ENCODE data around the gene RPS6KA2.

Gene RPS6KA2

DNA sequence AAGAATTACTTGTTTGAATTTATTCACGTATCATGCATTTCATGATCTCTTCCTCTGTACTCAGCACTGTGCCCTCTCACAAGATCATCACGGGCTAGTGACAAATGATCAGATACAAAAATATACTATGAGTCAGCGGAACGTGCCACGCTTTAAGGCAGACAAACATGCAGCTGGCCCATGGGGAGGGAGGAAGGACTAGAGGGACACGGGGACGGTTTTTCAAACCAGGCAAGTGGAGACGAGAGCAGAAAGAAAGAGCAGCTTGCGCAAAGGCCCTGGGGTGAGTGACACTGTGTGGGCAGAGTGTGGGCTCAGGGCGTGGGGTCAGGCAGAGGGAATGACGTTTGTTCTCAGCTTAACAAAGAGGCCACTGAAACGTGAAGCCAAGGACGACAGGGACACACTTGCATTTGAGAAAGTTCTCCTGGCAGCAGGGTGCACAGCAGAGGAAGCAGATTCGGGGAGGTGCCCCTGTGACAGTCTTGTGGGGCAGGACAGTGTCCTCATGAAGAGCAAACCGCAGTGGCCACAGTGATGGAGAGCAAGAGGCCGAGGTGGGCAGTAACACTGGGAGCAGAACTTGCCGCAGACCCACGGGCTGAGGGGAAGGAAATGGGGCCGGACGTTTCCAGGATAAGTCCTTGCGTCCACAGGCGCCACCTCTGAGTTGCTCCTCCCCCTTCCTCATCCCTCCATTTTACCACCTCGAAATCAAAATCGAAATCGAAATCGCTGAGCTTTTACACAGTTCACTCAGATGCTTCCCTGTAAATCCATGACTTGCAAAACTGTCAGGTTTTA lies 6.9 kb upstream of the RPS6KA2 start:
- FAIRE-seq: no peak

DNA sequence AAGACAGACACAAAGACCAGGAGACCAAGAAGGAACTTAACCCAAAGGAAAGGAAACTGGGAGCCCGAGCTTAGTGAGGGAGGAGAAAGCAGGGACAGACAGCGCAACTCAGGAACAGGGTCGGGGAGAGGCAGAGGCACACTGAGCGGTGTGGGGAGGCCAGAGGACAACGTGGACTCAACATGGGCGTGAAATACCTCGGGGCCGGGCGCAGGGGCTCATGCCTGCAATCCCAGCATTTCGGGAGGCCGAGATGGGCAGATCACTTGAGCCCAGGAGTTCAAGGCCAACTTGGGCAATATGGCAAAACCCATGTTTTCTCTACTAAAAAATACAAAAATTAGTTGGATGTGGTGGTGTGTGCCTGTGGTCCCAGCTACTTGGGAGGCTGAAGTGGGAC lies 5.7 kb upstream of the RPS6KA2 start:
- FAIRE-seq: no peak

DNA sequence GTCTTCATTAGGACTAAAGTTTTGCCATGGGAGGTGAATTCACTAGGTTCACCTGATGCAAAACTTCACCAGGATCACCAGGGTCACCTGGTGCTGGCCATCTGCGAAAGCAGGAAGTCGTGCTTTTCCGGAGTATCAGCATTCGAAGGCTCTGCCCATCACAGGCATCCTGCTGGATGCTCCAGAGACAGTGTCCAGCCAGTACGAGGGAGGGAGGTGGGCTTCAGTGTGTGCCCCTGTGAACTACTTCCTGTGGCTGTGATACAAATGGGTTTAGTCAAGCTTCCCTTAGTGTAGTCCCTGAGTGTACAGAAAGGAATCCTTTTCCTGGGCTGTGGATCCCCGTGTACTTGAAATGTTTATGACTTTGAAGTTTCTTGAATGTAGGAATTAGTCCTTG lies 3.4 kb upstream of the RPS6KA2 start:
- no peak for FAIRE-seq

DNA sequence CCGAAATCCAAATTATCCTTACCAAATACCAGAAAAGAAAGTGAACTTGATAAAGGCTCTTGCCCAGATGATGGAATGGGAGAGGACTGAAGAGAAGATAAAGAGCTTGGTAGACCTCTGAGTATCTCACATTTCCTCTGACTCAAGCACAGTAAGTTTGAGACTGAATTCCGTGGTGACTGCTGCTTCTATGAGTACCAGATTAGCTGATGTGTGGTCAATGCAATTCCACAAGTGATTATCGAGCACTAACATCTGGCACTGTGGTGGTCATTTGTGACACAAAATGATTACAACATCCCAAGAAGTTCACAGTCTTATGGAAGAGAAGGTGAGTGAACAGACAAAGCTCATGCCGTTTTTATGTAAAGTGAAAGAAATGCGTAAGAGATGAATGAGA lies 2.6 kb upstream of the RPS6KA2 start:
- no peak for FAIRE-seq

DNA sequence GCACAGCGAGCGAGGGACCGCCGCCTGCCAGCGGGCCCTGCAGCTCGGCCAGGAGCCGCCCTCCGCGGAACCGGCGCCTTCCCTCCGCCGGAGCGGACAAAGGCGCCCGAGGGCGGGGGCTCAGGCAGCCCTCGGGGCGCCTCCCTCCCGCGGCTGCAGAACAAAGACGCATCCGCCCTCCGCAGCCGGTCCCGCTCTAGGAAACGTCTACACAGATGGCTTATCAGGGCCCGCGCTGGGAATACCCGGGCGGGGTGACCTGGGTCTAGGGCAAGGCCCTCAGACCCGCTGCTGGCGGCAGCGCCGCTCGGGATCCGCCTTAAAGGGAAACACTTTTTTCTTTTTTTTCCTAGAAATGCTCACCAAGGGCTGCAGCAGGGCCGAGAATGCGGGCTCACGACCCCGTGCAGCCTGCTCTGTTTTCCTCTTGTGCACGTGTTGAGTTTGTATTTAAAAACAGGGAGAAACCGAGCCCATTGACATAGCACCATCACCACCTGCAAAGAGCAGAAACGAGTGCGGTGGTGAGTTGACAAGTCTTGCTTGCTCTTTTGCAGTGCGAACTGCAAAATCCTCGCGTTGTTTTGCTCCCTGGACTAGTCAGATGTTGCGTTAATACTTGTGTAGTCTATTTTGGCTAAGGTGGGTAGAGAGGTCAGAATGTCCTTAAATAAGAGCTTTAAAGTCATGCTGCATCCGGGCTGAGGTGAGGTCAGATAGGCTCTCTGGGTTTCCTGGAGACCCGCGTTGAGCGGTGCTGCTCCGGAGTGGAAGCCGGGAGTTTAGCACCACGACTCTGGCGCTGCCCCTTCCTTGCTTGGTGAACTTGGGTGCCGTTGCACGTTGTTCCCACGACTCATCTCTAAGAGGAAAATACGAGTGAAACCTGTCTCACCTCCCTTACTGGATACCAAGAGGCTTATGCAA lies 1.1 kb upstream of the RPS6KA2 start:
- no peak for FAIRE-seq

DNA sequence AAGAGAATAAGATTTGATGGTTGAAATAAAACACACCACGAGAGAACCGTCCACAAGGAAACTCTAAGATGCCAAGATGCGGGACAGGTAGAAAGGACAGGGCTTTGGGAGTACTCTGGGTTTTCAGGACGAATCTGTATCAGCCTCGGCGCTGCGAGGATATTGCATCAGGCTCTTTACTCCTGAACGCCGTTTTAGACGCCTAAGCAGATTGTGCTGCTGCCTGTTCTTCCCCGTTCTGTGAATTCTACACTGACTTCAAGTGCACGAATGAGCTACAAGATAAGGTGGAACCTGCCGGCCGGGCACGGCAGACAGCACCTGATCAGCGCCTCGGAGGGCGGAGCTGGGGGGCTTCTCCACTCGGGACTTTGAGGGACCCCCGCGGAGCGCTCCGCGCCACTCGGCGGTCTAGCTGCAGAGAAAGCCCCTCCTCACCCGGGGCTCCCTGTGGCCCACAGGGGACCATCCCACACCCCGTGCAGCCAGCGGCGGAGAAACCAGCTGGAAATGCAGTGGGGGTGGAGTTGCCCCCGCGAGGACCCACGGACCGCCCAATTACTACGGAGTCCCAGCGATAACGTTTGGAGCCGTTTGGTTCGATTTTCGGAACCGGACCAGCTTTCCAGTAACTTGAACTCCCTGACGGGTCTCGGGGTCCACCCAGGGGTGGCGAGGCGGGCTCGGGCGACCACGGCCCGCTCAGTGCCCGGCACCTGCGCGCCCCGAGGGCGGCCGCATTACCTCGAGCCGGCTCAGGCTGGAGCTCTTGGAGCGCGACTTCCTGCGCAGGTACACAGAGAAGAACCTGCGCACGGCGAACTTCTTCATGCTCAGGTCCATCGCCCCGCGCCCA lies 646 bp downstream of the RPS6KA2 start:
- no peak for FAIRE-seq

DNA sequence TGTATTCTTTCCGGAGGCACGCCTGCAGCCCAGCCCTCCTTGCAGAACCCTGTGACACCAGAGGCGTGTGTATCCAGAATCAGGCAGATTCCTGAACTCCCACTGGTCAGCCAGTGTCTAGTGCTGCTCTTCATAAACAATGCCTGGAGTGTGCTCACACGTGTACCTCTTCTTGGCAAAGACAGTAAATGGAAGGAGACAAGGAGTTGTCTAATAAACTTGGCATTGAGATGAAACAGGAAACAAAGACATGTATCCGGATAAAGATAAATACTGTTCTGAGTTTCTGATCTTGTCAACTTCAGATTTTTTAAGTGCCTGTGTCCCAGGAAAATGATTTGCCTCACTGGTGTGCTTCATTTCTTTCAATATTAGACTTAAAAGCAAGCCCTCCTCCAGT lies 1.7 kb downstream of the RPS6KA2 start:
- no peak for FAIRE-seq

DNA sequence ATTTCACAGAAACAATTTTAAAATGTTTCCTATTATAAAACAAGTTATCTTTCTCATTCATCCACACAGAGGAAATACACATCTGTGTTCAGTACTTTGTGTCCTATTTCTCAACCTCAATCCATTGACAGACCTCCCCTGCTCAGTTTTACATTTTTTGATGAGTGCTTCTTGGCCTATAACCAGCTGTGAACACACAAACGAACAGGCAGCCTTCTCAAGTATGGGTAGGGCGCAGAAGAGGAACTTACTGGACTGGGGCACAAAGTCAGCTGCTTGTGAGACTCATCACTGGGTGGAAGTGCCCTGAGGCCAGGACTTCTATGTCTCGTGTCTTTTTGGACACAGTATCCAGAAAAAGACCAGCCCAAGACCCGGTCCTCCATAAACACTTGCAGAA lies 2.8 kb downstream of the RPS6KA2 start:
- FAIRE-seq: no peak

DNA sequence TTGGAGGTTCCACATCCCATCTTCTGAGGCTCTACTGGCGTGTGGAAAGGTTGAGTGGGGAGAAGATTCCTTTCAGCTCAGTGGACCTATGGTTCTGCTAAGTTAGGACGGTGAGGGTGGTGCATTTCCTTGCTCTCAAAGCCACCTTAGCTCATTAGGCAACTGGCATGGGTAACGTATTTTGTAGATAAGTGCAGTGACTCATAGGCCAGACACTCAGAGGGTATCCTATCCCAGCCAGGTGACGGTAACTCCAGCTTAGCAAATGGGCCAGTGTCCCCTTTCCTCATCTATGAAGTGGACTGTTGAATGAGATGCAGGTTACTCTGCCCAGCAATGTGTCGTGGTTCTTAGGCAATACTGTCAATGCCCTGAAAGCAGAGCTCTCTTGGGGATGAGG lies 3.7 kb downstream of the RPS6KA2 start:
- FAIRE-seq: no peak

DNA sequence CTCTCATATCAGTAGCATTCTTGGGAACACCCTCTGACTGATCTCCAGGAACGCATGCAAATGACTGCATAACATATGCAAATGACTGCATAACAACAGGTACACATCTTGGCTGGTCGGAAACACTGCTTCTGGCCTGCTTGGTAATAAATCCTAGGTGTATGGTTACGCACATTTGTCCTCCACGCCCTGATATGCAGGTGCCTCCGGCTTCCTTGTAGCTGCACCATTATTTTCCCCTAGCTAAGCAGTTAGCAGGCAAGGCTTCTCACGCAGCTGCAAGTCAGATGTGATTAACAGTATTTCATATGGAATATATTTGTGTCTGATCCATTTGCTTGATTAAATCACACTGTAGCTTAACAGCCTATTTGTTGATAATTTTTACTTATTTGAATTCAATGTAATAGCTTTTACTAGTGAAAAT lies 5.9 kb downstream of the RPS6KA2 start:
- no peak for FAIRE-seq

DNA sequence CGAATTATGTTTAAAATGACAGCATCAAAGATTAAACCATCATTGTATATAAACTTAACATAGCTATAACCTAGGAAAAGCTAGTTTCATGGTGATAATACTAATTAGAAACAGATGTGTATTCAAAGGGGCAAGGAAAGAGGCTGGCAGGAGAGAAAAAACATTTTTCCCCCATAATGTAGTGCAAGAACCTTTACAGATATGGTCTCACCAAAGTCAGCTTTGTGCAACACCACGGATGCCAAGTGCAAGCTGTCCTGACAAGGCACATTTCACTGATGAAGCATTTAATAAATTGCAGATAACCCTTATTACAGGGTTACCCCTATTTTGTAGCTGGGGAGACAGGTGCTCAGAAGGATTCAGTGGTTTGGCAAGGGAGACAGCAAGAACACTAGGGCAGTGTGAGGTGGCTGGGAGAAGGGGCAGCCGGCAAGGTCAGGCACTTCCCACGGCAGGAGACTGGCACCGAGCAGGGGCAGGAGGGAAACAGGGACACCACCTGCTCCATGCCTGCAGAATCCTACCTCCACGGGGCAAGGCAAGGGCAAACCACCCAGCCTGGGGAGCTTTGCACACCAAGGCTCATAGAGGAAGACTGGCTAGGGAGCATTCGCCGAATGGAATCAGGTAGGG lies 6.5 kb downstream of the RPS6KA2 start:
- FAIRE-seq: no peak

DNA sequence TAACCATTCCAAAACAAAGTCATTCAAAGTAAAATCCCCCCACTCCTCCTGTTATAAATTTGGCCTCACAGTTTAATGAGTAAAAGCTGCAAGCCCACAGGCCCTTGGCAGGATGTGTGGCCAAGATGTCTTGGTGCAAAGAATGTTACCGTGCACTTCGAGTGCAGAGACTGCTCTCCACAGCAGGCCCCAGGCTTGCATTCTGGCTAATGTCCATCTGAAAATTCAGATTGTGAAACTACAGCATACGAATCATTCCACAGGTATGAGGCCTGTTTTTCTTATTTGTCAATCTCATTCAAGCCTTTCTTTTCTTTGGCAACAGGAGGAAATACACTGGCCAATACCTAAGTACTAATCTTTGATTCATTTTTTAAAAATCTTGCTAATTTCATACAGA lies 7.1 kb downstream of the RPS6KA2 start:
- FAIRE-seq: no peak

DNA sequence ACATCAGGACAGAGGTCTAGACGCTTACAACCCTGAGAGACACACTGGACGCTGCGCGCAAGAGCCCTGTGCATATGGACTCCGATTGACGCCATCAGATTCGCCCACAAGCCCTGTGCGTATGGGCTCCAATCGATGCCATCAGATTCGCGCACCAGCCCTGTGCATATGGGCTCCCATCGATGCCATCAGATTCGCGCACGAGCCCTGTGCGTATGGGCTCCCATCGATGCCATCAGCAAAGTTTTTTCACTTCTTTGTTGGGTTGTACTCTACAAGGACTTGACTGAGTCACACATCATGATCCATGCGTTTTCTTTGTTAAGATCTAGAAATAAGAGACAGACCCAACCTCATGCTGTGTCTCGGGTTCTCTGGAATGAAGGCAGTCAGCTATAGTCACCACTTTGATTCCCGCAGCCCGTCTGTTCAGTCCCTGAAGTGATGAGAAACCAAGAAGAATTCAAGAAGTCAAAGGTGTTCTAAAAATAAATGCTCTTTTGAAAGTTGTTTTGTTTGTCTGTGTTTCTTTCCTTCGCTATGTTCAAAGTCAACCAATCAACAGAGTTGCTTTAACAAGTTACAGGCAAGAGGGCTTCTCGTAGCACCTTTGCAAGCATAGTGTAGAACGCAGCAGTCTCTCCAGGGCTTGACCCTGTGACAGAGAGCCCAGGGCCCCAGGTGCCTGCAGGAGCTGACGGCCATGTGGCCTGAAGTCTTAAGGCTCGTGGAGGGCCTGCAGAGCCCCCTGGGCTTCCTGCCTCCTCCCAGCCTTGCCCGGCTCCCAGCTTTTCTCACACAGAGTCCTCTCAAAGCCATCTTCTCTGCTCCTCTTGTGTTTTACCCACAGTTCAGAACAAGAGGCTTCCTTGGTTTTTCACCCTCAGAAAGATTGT lies 7.9 kb downstream of the RPS6KA2 start:
- FAIRE-seq: no peak

DNA sequence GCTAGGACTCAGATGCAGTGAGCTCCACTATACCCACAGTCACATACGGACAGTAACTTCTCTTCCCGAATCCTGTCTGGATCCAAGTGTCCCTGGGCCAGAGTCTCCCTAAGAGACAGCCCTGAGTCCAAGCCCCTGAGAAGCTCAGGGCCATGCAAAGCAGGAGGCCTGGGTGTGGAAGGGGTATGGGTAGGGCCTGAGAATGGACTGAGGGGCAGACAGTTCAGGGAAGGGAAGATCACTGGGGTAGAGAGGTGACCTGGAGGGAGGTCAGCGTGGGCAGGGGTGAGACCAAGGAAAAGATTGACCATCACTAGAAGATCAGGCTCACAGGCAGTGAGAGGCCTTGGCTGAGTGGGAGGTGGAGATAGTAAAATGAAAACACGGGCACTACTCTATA lies 8.8 kb downstream of the RPS6KA2 start:
- no peak for FAIRE-seq

DNA sequence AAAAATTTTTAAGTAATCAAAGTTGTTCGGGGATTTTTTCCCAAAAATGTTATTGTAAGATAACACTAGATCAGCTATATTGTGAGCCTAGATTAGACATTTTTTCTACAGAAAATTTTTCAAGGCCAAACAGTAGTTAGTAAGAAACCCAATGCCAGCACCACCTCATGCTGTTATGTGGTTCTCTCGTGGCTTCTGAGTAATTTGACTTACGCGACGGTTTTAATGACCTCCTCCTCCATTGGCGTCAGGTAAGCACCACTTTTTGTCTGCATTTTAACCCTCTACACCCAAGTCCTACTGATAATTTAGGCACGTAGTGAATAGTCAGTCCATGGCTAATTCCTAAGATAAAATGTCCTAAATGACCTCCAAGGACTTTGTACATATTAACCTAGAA lies 9.7 kb downstream of the RPS6KA2 start:
- no peak for FAIRE-seq

DNA sequence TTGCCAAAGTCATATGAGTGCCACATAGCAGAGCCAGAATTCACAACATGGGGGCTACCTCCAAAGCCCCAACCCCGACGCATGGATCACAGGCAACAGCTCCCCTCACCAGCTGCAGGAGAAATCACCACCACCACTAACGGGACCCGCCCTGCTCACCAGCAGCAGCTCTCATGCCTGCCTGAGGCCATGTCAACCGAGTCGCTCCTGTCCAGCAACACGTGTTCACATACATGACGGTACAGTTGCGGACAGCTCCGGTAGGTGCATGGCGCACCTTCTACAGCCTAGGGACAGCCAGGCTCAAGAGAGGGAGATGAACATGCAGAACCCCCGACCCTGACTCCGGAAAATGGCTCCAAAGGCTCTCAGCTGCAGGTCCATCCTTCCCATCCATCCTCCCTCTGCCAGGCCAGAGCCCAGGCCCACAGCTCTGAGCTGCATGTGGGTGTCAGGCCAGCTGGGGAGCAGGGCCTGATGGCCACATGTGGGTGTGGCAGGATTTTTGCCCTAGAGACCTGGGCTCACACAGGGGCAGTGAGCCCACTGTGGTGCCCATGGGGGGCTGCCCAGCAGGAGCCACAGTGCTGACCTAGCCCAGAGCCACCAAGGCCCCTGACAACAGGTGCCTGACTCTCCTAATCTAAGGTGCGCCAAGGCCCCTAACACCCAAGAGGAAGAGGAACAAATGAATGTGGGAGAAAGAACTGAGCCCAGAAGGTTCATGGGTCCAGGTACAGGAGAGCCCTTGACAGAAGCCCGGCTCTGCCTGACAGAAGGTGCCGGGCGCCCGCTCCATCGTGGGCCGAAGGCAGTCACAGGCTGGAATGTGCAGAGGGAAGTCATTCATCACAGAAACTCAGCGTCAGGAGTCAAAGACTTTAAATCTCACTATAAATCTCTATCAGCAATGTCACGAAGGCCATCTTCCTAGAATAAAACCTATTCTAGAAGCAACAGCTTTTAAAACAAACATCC lies 10.5 kb downstream of the RPS6KA2 start:
- FAIRE-seq: no peak

DNA sequence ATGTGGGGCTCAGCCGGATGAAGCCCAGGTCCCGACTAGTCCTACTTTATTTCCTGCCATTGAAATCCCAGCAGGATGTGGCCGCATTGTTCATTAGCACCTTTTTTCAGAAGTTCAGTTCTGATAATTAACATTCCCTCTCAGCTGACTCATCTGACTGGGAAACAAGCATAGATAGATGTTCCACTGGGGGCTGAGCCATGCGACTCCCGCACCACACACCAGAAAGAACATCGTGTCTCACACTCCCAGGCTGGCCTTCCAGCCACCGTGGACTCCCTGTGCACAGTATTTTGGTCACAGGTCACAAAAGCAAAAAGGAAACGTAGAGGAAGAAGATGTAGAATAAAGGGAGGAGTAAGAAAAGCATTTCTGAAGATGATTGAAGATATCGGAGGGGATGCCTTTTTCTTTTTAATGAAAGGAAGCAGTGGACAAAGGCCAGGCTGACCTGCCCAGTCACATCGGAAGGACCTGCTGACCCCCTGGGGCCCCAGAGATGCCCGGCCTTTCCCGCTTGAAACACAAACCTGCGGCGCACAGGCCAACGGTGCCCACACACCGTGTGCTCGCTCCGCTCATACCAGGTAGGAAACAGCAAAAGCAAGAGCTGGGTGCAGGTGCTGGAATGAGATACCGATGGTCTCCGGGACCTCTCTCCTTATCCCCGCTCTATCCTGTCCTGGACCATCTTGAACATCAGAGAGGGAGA lies 11.8 kb downstream of the RPS6KA2 start:
- no peak for FAIRE-seq

DNA sequence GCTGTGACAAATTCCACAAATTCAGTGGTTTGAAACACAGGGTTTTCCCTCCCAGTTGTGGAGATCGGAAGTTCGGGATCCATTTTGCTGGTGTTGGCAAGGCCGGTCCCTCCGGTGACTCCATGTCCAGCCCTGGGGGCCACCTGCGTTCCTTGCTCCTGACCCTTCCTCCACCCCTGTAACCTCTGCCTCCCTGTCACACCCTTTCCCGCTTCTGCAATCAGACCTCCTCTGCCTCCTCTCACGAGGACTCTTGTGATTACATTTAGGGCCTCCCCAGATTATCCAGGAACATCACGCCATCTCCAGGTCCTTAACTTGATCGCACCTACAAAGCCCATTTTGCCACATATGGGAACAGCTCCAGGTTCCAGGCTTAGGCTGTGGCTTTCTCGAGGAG lies 12.5 kb downstream of the RPS6KA2 start:
- FAIRE-seq: no peak

DNA sequence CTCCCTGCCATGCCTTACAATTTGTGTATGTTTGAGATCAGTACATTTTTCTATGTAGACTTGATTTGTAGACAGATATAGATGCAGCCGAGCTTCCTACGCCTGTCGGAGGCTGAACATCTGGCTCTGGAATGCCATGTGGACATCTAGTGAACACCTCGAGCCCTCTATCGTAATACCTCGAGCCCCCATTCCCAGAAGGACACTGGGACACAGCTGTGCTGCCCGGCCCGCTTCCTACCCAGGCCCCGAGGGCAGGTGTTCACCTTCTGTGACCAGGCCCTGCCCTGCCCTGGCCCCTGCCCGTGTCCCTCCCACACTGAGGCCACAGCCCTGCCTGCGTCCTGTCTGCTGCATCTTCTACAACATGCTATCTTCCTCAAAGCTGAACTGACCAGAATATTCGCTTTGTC lies 12.9 kb downstream of the RPS6KA2 start:
- no peak for FAIRE-seq

DNA sequence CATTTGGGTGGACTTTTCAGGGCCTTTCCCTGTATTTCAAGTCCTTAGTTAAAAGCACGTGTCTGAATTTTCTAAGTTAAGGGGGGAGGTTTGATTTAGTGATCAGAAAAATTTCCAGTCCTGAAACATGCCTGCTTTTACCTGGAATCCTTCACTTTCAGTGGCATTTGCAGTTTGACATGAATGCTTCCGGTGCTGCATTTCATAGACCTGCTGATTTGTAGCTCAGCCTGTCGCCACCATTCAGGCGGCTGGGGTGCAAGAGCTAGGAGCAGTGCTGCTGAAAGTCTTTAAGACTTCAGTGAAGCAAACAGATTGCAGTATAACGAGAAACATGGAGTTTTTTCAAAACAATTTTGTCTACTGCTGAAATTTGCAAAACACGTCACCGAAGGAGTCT lies 14.0 kb downstream of the RPS6KA2 start:
- FAIRE-seq: no peak

All from islet of Langerhans (tissue), 1 donor.